ENCODE data around the gene BRICD5. TPM values are rescaled to one million over a fixed set of nuclear protein-coding genes. Genes with fewer than 3 reads are reported as not detected.

Gene BRICD5
- total and polyA plus RNA-seq, 3 donors from 2014 or later, result 25.1 to 66.5 (median 37.8) TPM

DNA sequence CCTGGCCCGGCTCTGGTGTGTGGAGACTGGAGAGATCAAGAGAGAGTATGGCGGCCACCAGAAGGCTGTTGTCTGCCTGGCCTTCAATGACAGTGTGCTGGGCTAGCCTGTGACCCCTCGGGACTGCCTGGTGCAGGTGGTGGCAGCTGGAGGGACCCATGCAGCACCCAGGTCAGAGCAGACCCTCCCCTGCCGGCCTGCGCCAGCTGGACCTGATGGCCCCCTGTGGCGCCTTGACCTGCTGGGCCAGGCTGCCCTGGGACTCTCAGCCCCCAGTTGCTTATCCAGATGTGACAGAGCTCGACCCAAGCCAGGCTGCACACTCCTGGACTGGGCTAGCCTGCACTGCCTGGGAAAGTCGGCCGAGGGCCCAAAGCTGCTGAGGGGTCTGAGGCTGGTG lies 1.9 kb downstream of the BRICD5 start:
- intact Hi-C loops (cut with DNase I; ENCODE audit: low total_unique reads), result no loop called here
- Histone ChIP-seq H3K27ac (no peak overlapping the region), H3K4me1 (peaks cover 55% of the 10 kb centered on the region), H3K4me3 (no peak overlapping the region), H3K36me3 (ENCODE audit: low read depth, missing control alignments) (no peaks in the 10 kb centered on the region), H3K9me3 (no peaks in the 10 kb centered on the region), H3K27me3 (no peaks in the 10 kb centered on the region)
- no peak for DNase-seq
- 89 to 94% methylated on average over 3 to 9 of the region's 9 CpGs for WGBS, 2 donors
- TF ChIP-seq POLR2A (IDR thresholded peaks at IDR 0.05), result no peak
- TF ChIP-seq CTCF (IDR thresholded peaks at IDR 0.05), result no peak

GRCh38 chr16:2208308-2208707 lies 2.4 kb downstream of the BRICD5 start:
- no peaks in the 10 kb centered on the region for H3K27me3 ChIP-seq
- intact Hi-C loops (cut with DNase I; ENCODE audit: low total_unique reads), result no loop called here
- no peaks in the 10 kb centered on the region for H3K9me3 ChIP-seq
- no peak for TF ChIP-seq POLR2A (IDR thresholded peaks at IDR 0.05)
- TF ChIP-seq CTCF (IDR thresholded peaks at IDR 0.05), result no peak
- no peak for DNase-seq
- no peak overlapping the region for H3K27ac ChIP-seq
- H3K4me1 ChIP-seq, result peaks cover 50% of the 10 kb centered on the region
- no peak overlapping the region for H3K4me3 ChIP-seq
- 82 to 88% methylated on average over 19 to 21 of the region's 23 CpGs for WGBS, 2 donors
- H3K36me3 ChIP-seq (ENCODE audit: low read depth, missing control alignments), result no peaks in the 10 kb centered on the region

DNA sequence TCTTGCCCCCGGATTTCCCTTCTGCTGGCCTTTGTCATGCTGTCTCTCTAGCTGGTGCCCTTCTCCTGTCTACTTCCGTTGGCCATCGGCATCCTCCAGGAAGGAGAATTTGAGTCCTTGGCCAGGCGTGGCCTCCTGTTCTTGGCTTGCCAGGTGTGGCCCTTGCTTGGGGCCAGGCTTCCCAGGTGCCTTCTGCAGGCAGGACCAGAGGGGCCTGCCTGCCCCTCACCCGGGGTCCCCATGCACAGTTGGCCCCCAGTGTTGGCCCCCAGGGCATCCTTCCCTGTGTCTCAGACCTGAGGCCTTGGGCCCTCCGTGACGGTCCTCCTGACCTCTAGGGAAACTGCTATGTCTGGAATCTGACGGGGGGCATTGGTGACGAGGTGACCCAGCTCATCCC lies 2.8 kb downstream of the BRICD5 start:
- TF ChIP-seq POLR2A (IDR thresholded peaks at IDR 0.05) (no peak), CTCF (IDR thresholded peaks at IDR 0.05) (no peak)
- intact Hi-C loops (cut with DNase I; ENCODE audit: low total_unique reads), result no loop called here

DNA sequence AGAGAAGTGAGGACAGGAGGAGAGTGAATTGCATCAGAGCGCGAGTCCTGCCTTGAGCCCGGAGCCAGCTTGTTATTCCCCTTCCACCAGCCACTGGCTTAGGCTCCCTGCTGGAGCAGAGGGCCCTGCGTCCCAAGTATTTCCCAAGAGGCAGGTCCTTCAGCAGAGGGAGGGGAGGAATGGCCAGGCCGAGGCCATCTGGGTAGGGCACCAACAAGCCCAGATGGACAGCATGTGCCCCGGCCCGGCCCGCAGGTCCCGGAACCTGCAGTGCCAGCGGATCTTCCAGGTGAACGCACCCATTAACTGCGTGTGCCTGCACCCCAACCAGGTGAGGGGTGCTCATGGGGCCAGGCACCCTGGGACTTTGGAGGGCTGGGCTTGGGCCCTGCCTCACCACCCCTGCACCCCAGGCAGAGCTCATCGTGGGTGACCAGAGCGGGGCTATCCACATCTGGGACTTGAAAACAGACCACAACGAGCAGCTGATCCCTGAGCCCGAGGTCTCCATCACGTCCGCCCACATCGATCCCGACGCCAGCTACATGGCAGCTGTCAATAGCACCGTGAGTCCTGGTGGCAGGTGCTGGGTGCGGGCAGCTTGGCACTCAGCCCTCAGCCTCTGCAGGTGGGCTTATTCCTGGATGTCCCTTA lies 3.8 kb downstream of the BRICD5 start:
- Histone ChIP-seq H3K36me3 (ENCODE audit: low read depth, missing control alignments) (no peaks in the 10 kb centered on the region), H3K27ac (no peak overlapping the region), H3K9me3 (no peaks in the 10 kb centered on the region), H3K4me1 (peaks cover 36% of the 10 kb centered on the region), H3K27me3 (no peaks in the 10 kb centered on the region), H3K4me3 (no peak overlapping the region)
- TF ChIP-seq POLR2A (IDR thresholded peaks at IDR 0.05), result no peak
- TF ChIP-seq CTCF (IDR thresholded peaks at IDR 0.05), result no peak
- DNase-seq, result no peak
- WGBS, 2 donors, result 87 to 88% methylated on average over 14 of the region's 23 CpGs
- intact Hi-C loops (cut with DNase I; ENCODE audit: low total_unique reads), result no loop called here

More for the DNA sequence above, 2.8 kb downstream of the BRICD5 start:
- no peak for DNase-seq
- WGBS, 2 donors, result 87 to 89% methylated on average over 5 to 9 of the region's 9 CpGs
- H3K9me3 ChIP-seq, result no peaks in the 10 kb centered on the region
- H3K4me1 ChIP-seq, result peaks cover 46% of the 10 kb centered on the region
- no peaks in the 10 kb centered on the region for H3K36me3 ChIP-seq (ENCODE audit: low read depth, missing control alignments)
- no peak overlapping the region for H3K27ac ChIP-seq
- H3K4me3 ChIP-seq, result no peak overlapping the region
- no peaks in the 10 kb centered on the region for H3K27me3 ChIP-seq

GRCh38 chr16:2206420-2206779 lies 4.3 kb downstream of the BRICD5 start:
- TF ChIP-seq CTCF (IDR thresholded peaks at IDR 0.05) (no peak), POLR2A (IDR thresholded peaks at IDR 0.05) (no peak)
- Histone ChIP-seq H3K27ac (peak overlapping the region in 1 of 2 donors; percentile 98), H3K27me3 (no peaks in the 10 kb centered on the region), H3K9me3 (no peaks in the 10 kb centered on the region), H3K36me3 (ENCODE audit: low read depth, missing control alignments) (no peaks in the 10 kb centered on the region), H3K4me3 (peak overlapping the region in 1 of 2 donors; percentile 85), H3K4me1 (peaks cover 35% of the 10 kb centered on the region)
- DNase-seq, result no peak
- 60 to 66% methylated on average over 12 to 18 of the region's 18 CpGs for WGBS, 2 donors
- intact Hi-C loops (cut with DNase I; ENCODE audit: low total_unique reads), result no loop called here

Measured in testis (tissue), 3 donors.